ENCODE measurements around the gene BTBD17.

BTBD17 gene

DNA sequence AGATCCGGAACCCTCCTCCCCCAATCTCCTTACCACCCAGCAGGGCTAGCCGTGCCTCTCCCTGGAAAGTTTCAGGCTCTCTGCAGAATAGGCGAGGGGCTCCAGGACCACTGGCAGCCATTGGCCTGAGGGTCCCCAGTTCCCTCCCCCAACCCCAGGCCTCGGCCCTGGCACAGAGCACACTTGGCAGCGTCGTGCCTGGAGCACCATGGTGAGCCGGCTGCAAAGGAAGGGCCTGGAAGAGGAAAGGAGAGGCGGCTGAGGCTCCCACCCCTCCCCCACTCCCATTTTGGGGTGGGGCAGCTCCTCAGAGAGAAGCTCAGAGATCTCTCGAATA lies 369 bp upstream of the BTBD17 start:
- TF ChIP-seq FOXP2 (optimal IDR thresholded peaks at IDR 0.05; ENCODE audit: borderline replicate concordance, extremely low read depth, extremely low read length, insufficient read depth) (no peak), TAF1 (IDR thresholded peaks at IDR 0.05; ENCODE audit: borderline replicate concordance, insufficient read depth, low read length) (no peak), POLR2AphosphoS5 (IDR thresholded peaks at IDR 0.05; ENCODE audit: low read depth, low read length) (no peak), SIN3A (IDR thresholded peaks at IDR 0.05; ENCODE audit: borderline replicate concordance, insufficient read depth, low read length) (no peak)
- TF ChIP-seq, protein P1, sequence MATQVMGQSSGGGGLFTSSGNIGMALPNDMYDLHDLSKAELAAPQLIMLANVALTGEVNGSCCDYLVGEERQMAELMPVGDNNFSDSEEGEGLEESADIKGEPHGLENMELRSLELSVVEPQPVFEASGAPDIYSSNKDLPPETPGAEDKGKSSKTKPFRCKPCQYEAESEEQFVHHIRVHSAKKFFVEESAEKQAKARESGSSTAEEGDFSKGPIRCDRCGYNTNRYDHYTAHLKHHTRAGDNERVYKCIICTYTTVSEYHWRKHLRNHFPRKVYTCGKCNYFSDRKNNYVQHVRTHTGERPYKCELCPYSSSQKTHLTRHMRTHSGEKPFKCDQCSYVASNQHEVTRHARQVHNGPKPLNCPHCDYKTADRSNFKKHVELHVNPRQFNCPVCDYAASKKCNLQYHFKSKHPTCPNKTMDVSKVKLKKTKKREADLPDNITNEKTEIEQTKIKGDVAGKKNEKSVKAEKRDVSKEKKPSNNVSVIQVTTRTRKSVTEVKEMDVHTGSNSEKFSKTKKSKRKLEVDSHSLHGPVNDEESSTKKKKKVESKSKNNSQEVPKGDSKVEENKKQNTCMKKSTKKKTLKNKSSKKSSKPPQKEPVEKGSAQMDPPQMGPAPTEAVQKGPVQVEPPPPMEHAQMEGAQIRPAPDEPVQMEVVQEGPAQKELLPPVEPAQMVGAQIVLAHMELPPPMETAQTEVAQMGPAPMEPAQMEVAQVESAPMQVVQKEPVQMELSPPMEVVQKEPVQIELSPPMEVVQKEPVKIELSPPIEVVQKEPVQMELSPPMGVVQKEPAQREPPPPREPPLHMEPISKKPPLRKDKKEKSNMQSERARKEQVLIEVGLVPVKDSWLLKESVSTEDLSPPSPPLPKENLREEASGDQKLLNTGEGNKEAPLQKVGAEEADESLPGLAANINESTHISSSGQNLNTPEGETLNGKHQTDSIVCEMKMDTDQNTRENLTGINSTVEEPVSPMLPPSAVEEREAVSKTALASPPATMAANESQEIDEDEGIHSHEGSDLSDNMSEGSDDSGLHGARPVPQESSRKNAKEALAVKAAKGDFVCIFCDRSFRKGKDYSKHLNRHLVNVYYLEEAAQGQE (IDR thresholded peaks at IDR 0.05; ENCODE audit: insufficient read depth in 1 of 2, low read depth in 2 of 2, low read length in 2 of 2): no peak

- TF ChIP-seq FOXP2 (optimal IDR thresholded peaks at IDR 0.05; ENCODE audit: borderline replicate concordance, extremely low read depth, extremely low read length, insufficient read depth): no peak
- TF ChIP-seq POLR2AphosphoS5 (IDR thresholded peaks at IDR 0.05; ENCODE audit: low read depth, low read length): no peak
- TF ChIP-seq SIN3A (IDR thresholded peaks at IDR 0.05; ENCODE audit: borderline replicate concordance, insufficient read depth, low read length): no peak
- TF ChIP-seq, protein P1 (IDR thresholded peaks at IDR 0.05; ENCODE audit: insufficient read depth in 1 of 2, low read depth in 2 of 2, low read length in 2 of 2): no peak
- TF ChIP-seq TAF1 (IDR thresholded peaks at IDR 0.05; ENCODE audit: borderline replicate concordance, insufficient read depth, low read length): no peak
Measured at GRCh38 chr17:74360899-74361229, 804 bp downstream of the BTBD17 start.

DNA sequence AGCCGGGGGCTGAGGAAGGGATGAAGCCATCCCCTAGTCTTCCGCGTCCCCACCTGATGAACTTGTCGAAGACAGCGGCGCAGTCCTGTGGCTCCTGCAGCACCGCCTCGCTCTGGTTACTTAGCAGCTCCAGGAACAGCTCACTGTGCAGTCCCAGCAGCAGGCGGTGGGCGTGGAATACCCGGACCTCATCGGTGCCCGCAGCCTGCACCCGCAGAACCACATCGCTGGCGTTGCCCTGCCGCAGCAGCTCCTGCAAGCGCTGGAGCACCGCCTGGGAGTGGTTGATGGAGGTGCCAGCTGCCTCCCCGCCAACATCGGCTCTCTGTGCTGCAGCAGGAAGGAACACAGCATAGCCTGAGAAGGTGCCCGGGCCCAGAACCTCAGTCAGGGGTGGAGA lies 1.8 kb downstream of the BTBD17 start:
- TF ChIP-seq, protein P1 (IDR thresholded peaks at IDR 0.05; ENCODE audit: insufficient read depth in 1 of 2, low read depth in 2 of 2, low read length in 2 of 2): no peak
- TF ChIP-seq SIN3A (IDR thresholded peaks at IDR 0.05; ENCODE audit: borderline replicate concordance, insufficient read depth, low read length) (no peak), TAF1 (IDR thresholded peaks at IDR 0.05; ENCODE audit: borderline replicate concordance, insufficient read depth, low read length) (no peak), FOXP2 (optimal IDR thresholded peaks at IDR 0.05; ENCODE audit: borderline replicate concordance, extremely low read depth, extremely low read length, insufficient read depth) (no peak), POLR2AphosphoS5 (IDR thresholded peaks at IDR 0.05; ENCODE audit: low read depth, low read length) (no peak)

- no peak for TF ChIP-seq TAF1 (IDR thresholded peaks at IDR 0.05; ENCODE audit: borderline replicate concordance, insufficient read depth, low read length)
- TF ChIP-seq, protein P1 (IDR thresholded peaks at IDR 0.05; ENCODE audit: insufficient read depth in 1 of 2, low read depth in 2 of 2, low read length in 2 of 2): no peak
- TF ChIP-seq FOXP2 (optimal IDR thresholded peaks at IDR 0.05; ENCODE audit: borderline replicate concordance, extremely low read depth, extremely low read length, insufficient read depth): no peak
- TF ChIP-seq SIN3A (IDR thresholded peaks at IDR 0.05; ENCODE audit: borderline replicate concordance, insufficient read depth, low read length): no peak
- TF ChIP-seq POLR2AphosphoS5 (IDR thresholded peaks at IDR 0.05; ENCODE audit: low read depth, low read length): no peak
Measured at GRCh38 chr17:74358697-74359096, 3.0 kb downstream of the BTBD17 start.

GRCh38 chr17:74357466-74357809 lies 4.2 kb downstream of the BTBD17 start:
- TF ChIP-seq FOXP2 (optimal IDR thresholded peaks at IDR 0.05; ENCODE audit: borderline replicate concordance, extremely low read depth, extremely low read length, insufficient read depth) (no peak), POLR2AphosphoS5 (IDR thresholded peaks at IDR 0.05; ENCODE audit: low read depth, low read length) (no peak), TAF1 (IDR thresholded peaks at IDR 0.05; ENCODE audit: borderline replicate concordance, insufficient read depth, low read length) (no peak), SIN3A (IDR thresholded peaks at IDR 0.05; ENCODE audit: borderline replicate concordance, insufficient read depth, low read length) (no peak)
- TF ChIP-seq, protein P1 (IDR thresholded peaks at IDR 0.05; ENCODE audit: insufficient read depth in 1 of 2, low read depth in 2 of 2, low read length in 2 of 2): no peak
